K562 (cell line): Measurements from ENCODE around the gene FKBP15. TPM values are rescaled to one million over a fixed set of nuclear protein-coding genes. Genes with fewer than 3 reads are reported as not detected.

Experiments
- ATAC-seq: fragments of 200-7000 bp; cut with Tn5 transposase; 3 replicates; pipeline ENCODE4 v1.9.1; 2020; ENCODE audit warnings: moderate library complexity
- BruUV-seq: library from RNA; stranded (reverse); fragments of 400-500 nt; replicated peaks from 2 replicates; lab custom pipeline; 2021; lab: Mats Ljungman, UMichigan
- CTCF ChIA-PET: fragments of 300-600 bp; formaldehyde crosslinking; extraction: SDS; loops from one replicate; lab custom pipeline; 2021; ENCODE audit warnings: low intra/inter-chr PET ratio; lab: Yijun Ruan, JAX
- POLR2A ChIA-PET: fragments of 300-600, 350-650 bp; sonication (Branson Sonifier 250); formaldehyde crosslinking; extraction: SDS; loops from one replicate; lab custom pipeline; 2021; ENCODE audit warnings: antibody characterized with exemption, inconsistent platforms; lab: Yijun Ruan, JAX
- DNase-seq, 4 experiments: peaks; one replicate each; pipeline versions ENCODE4 v3.0.0 to v3.0.0-alpha.2; 2011 to 2018; ENCODE audit warnings: low spot score in 3 of 4, mixed read lengths in 3 of 4; ENCODE audit errors: extremely low read depth in 1 of 4
- FAIRE-seq: peaks from 2 replicates; lab custom pipeline; 2011; peaks lifted over from hg19 to GRCh38; lab: Jason Lieb, UNC
- H2AFZ ChIP-seq: 2 replicates; pipeline ENCODE4 v1.6.0; 2011; ENCODE audit warnings: low read depth, low read length, control low read depth, inconsistent platforms
- H3K27ac ChIP-seq: fragments of 200-600 bp; 3 replicates; pipeline ENCODE4 v1.8.0; 2011; ENCODE audit warnings: low read depth, mild to moderate bottlenecking, control low read depth, inconsistent platforms, low read length, moderate library complexity, mixed read lengths; ENCODE audit errors: extremely low read depth
- H3K27me3 ChIP-seq, 2 experiments: fragments of 300-600 bp in 1 of 2; 2 replicates in 1 of 2; 3 replicates in 1 of 2; pipeline versions ENCODE4 v1.6.0 to v1.8.0; 2011; ENCODE audit warnings: inconsistent platforms in 2 of 2, low read length in 2 of 2, mild to moderate bottlenecking in 1 of 2, mixed read lengths in 1 of 2, moderate library complexity in 1 of 2; ENCODE audit not compliant: control insufficient read depth in 2 of 2, insufficient read depth in 2 of 2
- H3K36me3 ChIP-seq: fragments of 300-600 bp; 3 replicates; pipeline ENCODE4 v1.8.0; 2011; ENCODE audit warnings: mild to moderate bottlenecking, low read length, inconsistent platforms; ENCODE audit not compliant: control insufficient read depth, insufficient read depth
- H3K4me1 ChIP-seq, 2 experiments: fragments of 200-600 bp in 1 of 2; replicated peaks in 1 of 2; 2 replicates in 1 of 2; 3 replicates in 1 of 2; pipeline versions ENCODE4 v1.5.1 to v1.8.0; 2011; ENCODE audit warnings: inconsistent platforms in 2 of 2, low read length in 2 of 2, mild to moderate bottlenecking in 1 of 2, mixed read lengths in 1 of 2, moderate library complexity in 1 of 2; ENCODE audit not compliant: control insufficient read depth in 2 of 2, insufficient read depth in 2 of 2
- H3K4me2 ChIP-seq: 2 replicates; pipeline ENCODE4 v1.6.1; 2011; ENCODE audit warnings: low read length, control low read depth, inconsistent platforms, mixed read lengths; ENCODE audit not compliant: insufficient read depth
- H3K4me3 ChIP-seq: fragments of 200-600 bp; sonication (generic), shearing (Covaris generic); 2 replicates; pipeline ENCODE4 v1.5.1; 2016; ENCODE audit warnings: control low read depth, inconsistent platforms
- H3K79me2 ChIP-seq: fragments of 200-600 bp; 3 replicates; pipeline ENCODE4 v1.8.0; 2011; ENCODE audit warnings: low read length, inconsistent platforms; ENCODE audit not compliant: control insufficient read depth, insufficient read depth
- H3K9ac ChIP-seq, 2 experiments: 2 replicates each; pipeline versions ENCODE4 v1.6.0 to v1.6.1; 2011; ENCODE audit warnings: low read depth in 2 of 2, low read length in 2 of 2, control low read depth in 1 of 2, inconsistent platforms in 1 of 2, mild to moderate bottlenecking in 1 of 2, mixed read lengths in 1 of 2; ENCODE audit not compliant: insufficient read depth in 1 of 2
- H3K9me1 ChIP-seq: one replicate; pipeline ENCODE4 v1.6.0; 2011; ENCODE audit warnings: inconsistent platforms, mild to moderate bottlenecking, low read length, moderate library complexity; ENCODE audit not compliant: control insufficient read depth, insufficient read depth
- H3K9me3 ChIP-seq: replicated peaks from 2 replicates; pipeline ENCODE4 v1.5.1; 2011; ENCODE audit warnings: low read depth, low read length, inconsistent platforms; ENCODE audit not compliant: control insufficient read depth, insufficient read depth
- H4K20me1 ChIP-seq: replicated peaks from 2 replicates; pipeline ENCODE4 v1.6.1; 2011; ENCODE audit warnings: low read length, inconsistent platforms, mixed read lengths; ENCODE audit not compliant: control insufficient read depth, insufficient read depth
- BDP1 ChIP-seq: IDR thresholded peaks from 3 replicates; pipeline ENCODE4 v1.6.1; 2011; ENCODE audit not compliant: insufficient read length, insufficient read depth
- KDM1A ChIP-seq, 2 experiments: fragments of 450-650 bp; IDR thresholded peaks; 2 replicates each; pipeline ENCODE4 v1.6.1; 2016; ENCODE audit warnings: mild to moderate bottlenecking in 2 of 2
- MLLT1 ChIP-seq, 2 experiments: fragments of 450-650 bp; IDR thresholded peaks; 2 replicates each; pipeline ENCODE4 v1.6.1; 2016
- NEUROD1 ChIP-seq: fragments of 150-350 bp; IDR thresholded peaks from 2 replicates; pipeline ENCODE4 v1.6.1; 2014; ENCODE audit warnings: borderline replicate concordance, low read length, low read depth; ENCODE audit not compliant: partially characterized antibody
- NFE2 ChIP-seq: IDR thresholded peaks from 2 replicates; pipeline ENCODE4 v1.6.1; 2014; ENCODE audit warnings: antibody characterized with exemption, low read depth
- NR3C1 ChIP-seq: sonication (generic); formaldehyde crosslinking; IDR thresholded peaks from 2 replicates; pipeline ENCODE4 v1.8.1; 2022; ENCODE audit warnings: missing genetic modification reagents
- PHTF2 ChIP-seq: fragments of 250-450 bp; sonication (Bioruptor Pico); IDR thresholded peaks from 2 replicates; pipeline ENCODE4 v1.5.0; 2021; ENCODE audit warnings: mild to moderate bottlenecking
- SRF ChIP-seq, 2 experiments: fragments of 250-450, 450-650 bp in 1 of 2; sonication (Bioruptor Pico) in 1 of 2; sonication (generic) in 1 of 2; formaldehyde crosslinking; IDR thresholded peaks; 2 replicates each; pipeline versions ENCODE4 v1.5.0 to v1.5.1; 2020 to 2022; ENCODE audit warnings: mild to moderate bottlenecking in 1 of 2, missing genetic modification reagents in 1 of 2
- TEAD4 ChIP-seq, 2 experiments: sonication (generic) in 1 of 2; formaldehyde crosslinking in 1 of 2; IDR thresholded peaks; 2 replicates each; pipeline versions ENCODE4 v1.6.1 to v1.8.0; 2012 to 2022; ENCODE audit warnings: borderline replicate concordance in 1 of 2, inconsistent platforms in 1 of 2, low read length in 1 of 2, mild to moderate bottlenecking in 1 of 2, missing genetic modification reagents in 1 of 2
- WGBS: fragments of 100-300 bp; shearing (Covaris generic); methylation state at CpG from one replicate; pipeline ENCODE4 v1.1.6; 2016; ENCODE audit warnings: low coverage, mixed read lengths; ENCODE audit not compliant: insufficient coverage; ENCODE audit errors: missing lambda C conversion rate; 5-methylcytosine and 5-hydroxymethylcytosine counted together
- in situ Hi-C: fragments of 300-500 bp; cut with MboI; formaldehyde crosslinking; loops from 4 replicates; pipeline ENCODE4 v1.15.0; 2018; ENCODE audit warnings: inconsistent platforms, mixed read lengths
- intact Hi-C: fragments of 100-400 bp; cut with micrococcal nuclease; formaldehyde crosslinking; loops from 2 replicates; pipeline ENCODE4 v1.14.2; 2022
- polyA plus RNA-seq, 8 experiments: library from polyadenylated mRNA; depleted of rRNA in 4 of 8; stranded (reverse) in 5 of 8; unstranded in 3 of 8; fragments of >200 nt; fragmentation: Nextera tagmentation in 2 of 8; fragmentation: Illumina TruSeq in 1 of 8; extraction: Ambion mirVana in 2 of 8; extraction: Trizol in 1 of 8; gene quantifications; 2 replicates each; pipeline versions ENCODE4 v1.2.1 to v1.2.3, GENCODE V29; 2011 to 2014; ENCODE audit warnings: inconsistent platforms in 1 of 8, missing spikeins in 1 of 8
- total RNA-seq, 7 experiments: library from RNA; depleted of rRNA in 6 of 7; stranded (reverse); fragments of >200 nt in 6 of 7; fragmentation: Illumina TruSeq in 2 of 7; extraction: Trizol in 2 of 7; gene quantifications; 2 replicates each; pipeline versions ENCODE4 v1.2.1 to v1.2.3, GENCODE V29; 2011 to 2021; ENCODE audit warnings: low replicate concordance in 1 of 7

Gene FKBP15
- total and polyA plus RNA-seq, 9 of the 15 experiments (the other 6 are each of a cell fraction or from before 2014, with no cell fraction given) = 8.7 to 38.0 (median 18.9) TPM

DNA sequence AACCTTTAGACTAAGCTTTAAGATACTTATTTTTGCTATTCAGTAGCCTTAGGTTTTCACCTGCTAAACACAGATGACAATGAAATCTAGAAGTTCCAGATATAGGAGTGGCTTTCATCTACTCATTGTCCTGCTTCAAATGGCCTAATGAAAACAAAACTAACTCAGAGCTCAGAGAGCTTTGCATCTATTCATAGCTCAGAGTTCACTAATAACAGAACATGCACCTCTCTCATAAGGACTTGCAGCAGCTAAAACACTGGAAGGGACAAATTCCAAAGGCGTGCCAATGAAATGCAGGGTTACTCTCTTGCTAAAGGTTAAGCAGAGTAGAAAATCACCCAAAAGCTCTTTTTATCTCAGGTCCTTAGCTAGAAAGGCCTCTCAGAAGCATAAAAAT is 41.2 kb downstream of the FKBP15 start:
- no peak overlapping the region for H2AFZ ChIP-seq
- no peaks in the 10 kb centered on the region for H4K20me1 ChIP-seq
- no peaks in the 10 kb centered on the region for H3K4me1 ChIP-seq
- TF ChIP-seq TEAD4 (IDR thresholded peaks at IDR 0.05; ENCODE audit: low read length) = no peak
- TF ChIP-seq TEAD4 (CRISPR knock-in tag; IDR thresholded peaks at IDR 0.05; ENCODE audit: borderline replicate concordance) = no peak
- TF ChIP-seq SRF (CRISPR knock-in tag; IDR thresholded peaks at IDR 0.05) = no peak
- no peak for TF ChIP-seq NR3C1
- ATAC-seq (no peak), FAIRE-seq (no peak), DNase-seq (no peak)
- WGBS = 100% methylated on average over 1 of the region's 1 CpG
- no peak overlapping the region for H3K4me3 ChIP-seq
- H3K9me3 ChIP-seq = no peaks in the 10 kb centered on the region
- no peaks in the 10 kb centered on the region for H3K79me2 ChIP-seq
- intact Hi-C loops (no loop called here), in situ Hi-C loops (no loop called here)
- no peak overlapping the region for H3K27ac ChIP-seq
- CTCF ChIA-PET = no interaction called here
- no peak overlapping the region for H3K4me2 ChIP-seq
- H3K9me1 ChIP-seq = no peaks in the 10 kb centered on the region
- POLR2A ChIA-PET = interaction anchor here (0.7 to 1.3 kb wide), 3 partner anchors 11 to 41 kb away, joined by 3 to 6 read pairs (median 4); partner anchors contain the start of genes FKBP15 and SLC31A1
- peaks cover 93% of the 10 kb centered on the region for H3K36me3 ChIP-seq
- H3K9ac ChIP-seq = no peak overlapping the region
- no TSS peak for BruUV-seq
- H3K27me3 ChIP-seq = no peaks in the 10 kb centered on the region

- ChIA-PET POLR2A (no interaction called here), CTCF (no interaction called here)
- FAIRE-seq (no peak), DNase-seq (no peak), ATAC-seq (no peak)
- no peaks in the 10 kb centered on the region for H3K9me3 ChIP-seq
- no peak overlapping the region for H3K4me2 ChIP-seq
- WGBS = 100% methylated on average over 1 of the region's 1 CpG
- H3K27me3 ChIP-seq = no peaks in the 10 kb centered on the region
- no peak overlapping the region for H2AFZ ChIP-seq
- H3K4me1 ChIP-seq = no peaks in the 10 kb centered on the region
- H3K36me3 ChIP-seq = peaks cover 91% of the 10 kb centered on the region
- in situ Hi-C loops (no loop called here), intact Hi-C loops (no loop called here)
- H3K79me2 ChIP-seq = no peaks in the 10 kb centered on the region
- no peak overlapping the region for H3K9ac ChIP-seq
- BruUV-seq = no TSS peak
- no peak for TF ChIP-seq MLLT1 (IDR thresholded peaks at IDR 0.05)
- TF ChIP-seq NEUROD1 = no peak
- TF ChIP-seq NFE2 = no peak
- TF ChIP-seq KDM1A (IDR thresholded peaks at IDR 0.05) = no peak
- no peak for TF ChIP-seq PHTF2 (CRISPR knock-in tag)
- no peak for TF ChIP-seq BDP1
- no peaks in the 10 kb centered on the region for H3K9me1 ChIP-seq
- H3K4me3 ChIP-seq = no peak overlapping the region
- H4K20me1 ChIP-seq = no peaks in the 10 kb centered on the region
- no peak overlapping the region for H3K27ac ChIP-seq
Observed at GRCh38 chr9:113178087-113178486, 43.0 kb downstream of the FKBP15 start.
